ENCODE data around the gene MDFI.

- TF ChIP-seq CTCF (conservative IDR thresholded peaks at IDR 0.05; ENCODE audit: low read depth, low read length) (no peak), EZH2phosphoT487 (IDR thresholded peaks at IDR 0.05; ENCODE audit: borderline replicate concordance, low read length) (no peak), EZH2 (IDR thresholded peaks at IDR 0.05; ENCODE audit: low read length, unreplicated experiment) (no peak)
Measured at GRCh38 chr6:41629128-41629527, 9.1 kb upstream of the MDFI start.

All from PC-3 (cell line).